ENCODE results near the gene ZNF516.

The ZNF516 gene

DNA sequence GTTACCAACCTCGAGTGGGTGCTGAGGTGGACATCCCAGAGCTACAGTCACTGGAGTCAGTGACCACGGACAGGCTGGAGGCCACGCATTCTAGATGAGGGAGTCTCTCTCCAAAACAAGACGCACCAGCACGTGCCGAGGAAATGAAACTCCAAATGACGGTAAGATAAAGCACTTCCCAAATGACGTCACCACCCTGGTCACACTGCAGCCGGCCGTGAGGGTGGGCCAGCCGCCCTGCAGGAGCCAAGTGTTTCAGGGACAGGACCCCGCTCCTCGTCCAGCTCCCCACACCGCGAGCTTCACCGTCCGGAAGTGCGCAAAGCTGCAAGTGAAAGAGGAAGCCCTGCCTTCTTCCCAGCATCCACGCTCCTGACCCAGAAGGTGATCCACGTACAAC lies 99.4 kb downstream of the ZNF516 start:
- Histone ChIP-seq H3K27ac (ENCODE audit: low read depth, low read length) (no peak overlapping the region), H3K4me3 (ENCODE audit: low read depth in 1 of 2, low read length in 2 of 2) (no peak overlapping the region), H3K9ac (ENCODE audit: low read length) (no peak overlapping the region), H3K4me1 (ENCODE audit: insufficient read depth, low read length) (peaks cover 7% of the 10 kb centered on the region), H3K36me3 (ENCODE audit: insufficient read depth, low read length) (no peaks in the 10 kb centered on the region), H3K9me3 (ENCODE audit: low read length) (no peaks in the 10 kb centered on the region), H3K27me3 (ENCODE audit: control insufficient read depth in 1 of 2, insufficient read depth in 2 of 2, low read length in 2 of 2) (no peaks in the 10 kb centered on the region)

DNA sequence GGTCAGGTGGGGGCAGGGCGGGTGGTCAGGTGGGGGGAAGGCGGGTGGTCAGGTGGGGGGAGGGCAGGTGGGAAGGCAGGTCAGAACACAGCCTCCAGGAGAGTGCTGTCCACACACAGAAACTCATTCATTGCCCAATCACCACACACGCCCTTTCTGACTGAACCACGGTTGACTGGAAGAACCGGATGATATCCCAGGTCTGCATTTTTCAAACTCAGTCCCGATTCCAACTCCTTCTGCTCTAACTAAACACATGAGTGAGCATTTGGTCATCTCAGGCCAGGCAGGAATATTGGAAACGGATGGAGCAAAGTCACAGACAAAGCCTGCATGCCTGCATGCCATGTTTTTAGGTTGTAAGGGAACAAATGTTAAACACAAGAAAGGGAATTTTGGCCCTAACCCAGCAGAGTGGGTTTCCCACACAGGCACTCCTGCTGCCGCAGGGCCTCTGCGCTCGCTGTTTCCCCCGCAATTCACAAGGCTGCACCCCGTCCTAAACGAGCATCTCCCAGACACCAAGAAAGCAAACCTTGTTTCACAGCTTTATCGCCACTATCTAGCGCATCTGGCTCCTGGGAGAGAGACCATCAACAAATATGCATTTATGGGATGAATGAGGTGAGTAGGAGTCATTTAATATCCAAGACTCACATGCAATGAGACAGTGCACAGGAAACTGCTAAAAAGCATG lies 100.1 kb downstream of the ZNF516 start:
- no peaks in the 10 kb centered on the region for H3K36me3 ChIP-seq (ENCODE audit: insufficient read depth, low read length)

DNA sequence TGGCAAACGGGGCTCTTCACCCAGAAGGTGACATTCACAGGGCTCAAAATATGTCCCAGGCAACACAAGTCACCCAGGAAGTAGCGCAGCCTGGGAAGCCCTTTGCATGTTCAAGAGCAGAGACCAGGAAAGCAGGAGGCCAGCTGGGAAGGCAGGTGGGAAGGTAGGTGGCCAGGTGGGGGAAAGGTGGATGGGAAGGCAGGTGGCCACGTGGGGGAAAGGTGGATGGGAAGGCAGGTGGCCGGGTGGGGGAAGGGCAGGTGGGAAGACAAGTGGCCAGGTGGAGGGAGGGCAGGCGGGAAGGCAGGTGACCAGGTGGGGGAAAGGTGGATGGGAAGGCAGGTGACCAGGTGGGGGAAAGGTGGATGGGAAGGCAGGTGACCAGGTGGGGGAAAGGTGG lies 102.7 kb downstream of the ZNF516 start:
- Histone ChIP-seq H3K27ac (ENCODE audit: low read depth, low read length) (no peak overlapping the region), H3K36me3 (ENCODE audit: insufficient read depth, low read length) (no peaks in the 10 kb centered on the region), H3K9ac (ENCODE audit: low read length) (no peak overlapping the region), H3K4me3 (ENCODE audit: low read depth in 1 of 2, low read length in 2 of 2) (no peak overlapping the region), H3K9me3 (ENCODE audit: low read length) (no peaks in the 10 kb centered on the region), H3K4me1 (ENCODE audit: insufficient read depth, low read length) (peaks cover 21% of the 10 kb centered on the region), H3K27me3 (ENCODE audit: control insufficient read depth in 1 of 2, insufficient read depth in 2 of 2, low read length in 2 of 2) (no peaks in the 10 kb centered on the region)

More for the DNA sequence above, 100.1 kb downstream of the ZNF516 start:
- Histone ChIP-seq H3K27ac (ENCODE audit: low read depth, low read length) (no peak overlapping the region), H3K9ac (ENCODE audit: low read length) (no peak overlapping the region), H3K4me3 (ENCODE audit: low read depth in 1 of 2, low read length in 2 of 2) (no peak overlapping the region), H3K9me3 (ENCODE audit: low read length) (no peaks in the 10 kb centered on the region), H3K27me3 (ENCODE audit: control insufficient read depth in 1 of 2, insufficient read depth in 2 of 2, low read length in 2 of 2) (no peaks in the 10 kb centered on the region), H3K4me1 (ENCODE audit: insufficient read depth, low read length) (peaks cover 12% of the 10 kb centered on the region)

DNA sequence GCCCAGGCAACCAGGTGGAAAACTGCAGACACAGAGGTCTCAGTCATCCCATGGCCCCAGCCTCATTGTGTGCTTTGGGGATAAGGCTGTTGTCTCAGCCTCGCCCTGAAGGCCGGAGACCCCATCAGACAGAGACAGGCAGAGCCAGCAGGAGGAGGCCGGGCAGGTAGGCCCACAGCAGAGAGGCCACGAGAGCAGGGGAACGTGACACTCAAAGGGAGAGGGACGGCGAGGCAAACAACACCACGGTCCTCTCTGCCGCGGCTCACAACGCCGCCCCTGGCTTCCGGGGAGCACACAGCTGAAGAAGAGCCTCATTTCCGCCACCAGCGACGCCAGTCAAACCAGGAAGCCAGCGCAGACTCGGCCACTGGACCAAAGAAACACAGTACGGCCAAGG lies 103.3 kb downstream of the ZNF516 start:
- Histone ChIP-seq H3K27me3 (ENCODE audit: control insufficient read depth in 1 of 2, insufficient read depth in 2 of 2, low read length in 2 of 2) (no peaks in the 10 kb centered on the region), H3K4me3 (ENCODE audit: low read depth in 1 of 2, low read length in 2 of 2) (no peak overlapping the region), H3K9ac (ENCODE audit: low read length) (no peak overlapping the region), H3K9me3 (ENCODE audit: low read length) (no peaks in the 10 kb centered on the region), H3K36me3 (ENCODE audit: insufficient read depth, low read length) (no peaks in the 10 kb centered on the region), H3K4me1 (ENCODE audit: insufficient read depth, low read length) (peaks cover 21% of the 10 kb centered on the region), H3K27ac (ENCODE audit: low read depth, low read length) (no peak overlapping the region)

DNA sequence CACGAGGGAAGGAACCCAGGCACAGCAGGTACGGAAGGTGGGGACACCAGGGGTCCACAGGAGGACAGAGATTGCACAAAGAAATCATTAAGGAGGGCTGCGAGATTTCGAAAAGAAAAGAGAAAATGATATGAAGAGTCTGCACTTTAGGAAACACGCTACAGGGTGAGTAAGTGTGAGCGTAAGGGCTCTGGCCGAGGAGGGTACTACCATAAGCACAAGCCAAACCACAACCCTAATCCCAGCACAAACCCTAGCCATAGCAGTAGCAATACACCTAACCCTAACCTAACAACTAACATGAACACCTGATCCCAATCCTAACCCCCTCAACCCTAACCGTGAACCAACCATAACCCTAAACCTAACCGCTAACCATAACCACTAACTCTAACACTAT lies 104.0 kb downstream of the ZNF516 start:
- Histone ChIP-seq H3K4me3 (ENCODE audit: low read depth in 1 of 2, low read length in 2 of 2) (no peak overlapping the region), H3K9ac (ENCODE audit: low read length) (no peak overlapping the region), H3K36me3 (ENCODE audit: insufficient read depth, low read length) (no peaks in the 10 kb centered on the region), H3K9me3 (ENCODE audit: low read length) (no peaks in the 10 kb centered on the region), H3K4me1 (ENCODE audit: insufficient read depth, low read length) (peaks cover 21% of the 10 kb centered on the region), H3K27me3 (ENCODE audit: control insufficient read depth in 1 of 2, insufficient read depth in 2 of 2, low read length in 2 of 2) (no peaks in the 10 kb centered on the region), H3K27ac (ENCODE audit: low read depth, low read length) (no peak overlapping the region)

DNA sequence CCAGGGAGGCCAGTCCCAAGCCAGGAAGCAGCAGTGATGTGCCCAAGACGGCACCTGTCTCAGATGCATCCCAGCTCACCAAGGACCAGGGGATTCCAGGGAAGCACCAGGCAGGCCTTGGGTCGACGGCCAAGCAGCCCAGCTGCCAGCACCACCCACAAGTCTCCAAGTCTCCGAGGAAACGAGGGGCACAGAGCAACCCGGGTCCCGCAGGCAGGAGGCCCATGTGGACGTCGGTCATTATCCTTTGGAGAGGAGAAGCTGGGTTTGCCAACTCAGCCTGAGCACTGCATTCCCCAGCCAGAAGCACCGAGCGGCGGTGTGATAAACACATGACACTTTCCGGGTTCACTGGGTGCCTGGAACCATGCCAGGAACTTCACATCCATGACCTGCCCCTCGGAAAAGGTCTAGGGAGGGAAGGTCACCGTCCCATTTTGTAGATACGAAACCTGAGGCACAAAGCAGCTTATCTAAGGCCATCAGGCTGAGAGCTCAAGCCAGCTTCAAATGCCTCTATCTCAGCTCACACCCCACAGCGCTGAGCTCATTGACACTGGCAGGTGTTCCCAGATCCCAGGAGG lies 104.5 kb downstream of the ZNF516 start:
- H3K27ac ChIP-seq (ENCODE audit: low read depth, low read length): no peak overlapping the region
- no peaks in the 10 kb centered on the region for H3K27me3 ChIP-seq (ENCODE audit: control insufficient read depth in 1 of 2, insufficient read depth in 2 of 2, low read length in 2 of 2)
- peaks cover 21% of the 10 kb centered on the region for H3K4me1 ChIP-seq (ENCODE audit: insufficient read depth, low read length)
- no peak overlapping the region for H3K9ac ChIP-seq (ENCODE audit: low read length)
- H3K9me3 ChIP-seq (ENCODE audit: low read length): no peaks in the 10 kb centered on the region
- H3K4me3 ChIP-seq (ENCODE audit: low read depth in 1 of 2, low read length in 2 of 2): no peak overlapping the region
- no peaks in the 10 kb centered on the region for H3K36me3 ChIP-seq (ENCODE audit: insufficient read depth, low read length)

DNA sequence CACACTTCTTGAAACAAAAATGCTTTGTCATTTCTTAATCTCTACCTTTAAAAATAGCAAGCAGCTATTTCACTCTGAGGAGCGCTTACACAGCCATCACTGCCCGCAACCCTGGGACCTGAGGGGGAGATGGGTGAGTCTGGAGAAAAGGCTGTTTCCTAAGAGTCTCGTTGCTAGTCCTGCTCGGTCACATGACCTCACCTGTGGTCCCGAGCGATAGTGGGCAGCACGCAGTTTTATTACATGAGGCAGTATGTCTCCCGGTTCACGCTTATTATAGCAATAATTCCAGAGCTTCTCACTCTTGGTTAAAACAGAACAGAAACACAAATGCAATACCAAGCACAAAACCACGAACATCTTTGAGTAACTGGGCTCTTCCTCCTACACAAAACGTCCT lies 105.3 kb downstream of the ZNF516 start:
- Histone ChIP-seq H3K4me1 (ENCODE audit: insufficient read depth, low read length) (peaks cover 21% of the 10 kb centered on the region), H3K4me3 (ENCODE audit: low read depth in 1 of 2, low read length in 2 of 2) (no peak overlapping the region), H3K36me3 (ENCODE audit: insufficient read depth, low read length) (no peaks in the 10 kb centered on the region), H3K27me3 (ENCODE audit: control insufficient read depth in 1 of 2, insufficient read depth in 2 of 2, low read length in 2 of 2) (no peaks in the 10 kb centered on the region), H3K9me3 (ENCODE audit: low read length) (no peaks in the 10 kb centered on the region), H3K27ac (ENCODE audit: low read depth, low read length) (no peak overlapping the region), H3K9ac (ENCODE audit: low read length) (no peak overlapping the region)

DNA sequence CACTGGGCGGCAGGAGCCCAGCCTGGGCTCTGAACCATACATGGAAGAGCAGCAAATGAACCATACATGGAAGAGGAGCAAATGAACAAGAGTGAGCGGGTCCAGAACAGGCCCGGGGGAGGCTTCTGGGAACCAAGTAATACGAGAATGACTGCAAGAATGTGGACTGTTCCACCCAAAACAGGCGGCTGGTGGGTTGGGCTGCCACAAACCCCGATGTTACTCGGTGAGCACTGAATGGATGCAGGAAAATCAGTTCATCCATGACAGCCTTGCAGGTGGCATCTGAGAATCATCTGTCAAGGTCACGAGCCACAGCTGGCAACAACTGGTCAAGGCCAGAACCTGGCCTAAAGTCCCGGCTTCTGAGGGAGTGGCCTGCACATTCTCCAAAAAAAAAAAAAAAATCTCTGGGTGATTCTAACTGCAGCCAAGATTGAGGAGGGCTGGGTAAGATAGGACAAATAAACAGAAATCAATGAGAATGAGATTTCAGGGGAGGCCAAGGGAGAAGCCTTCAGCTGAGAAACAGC lies 106.1 kb downstream of the ZNF516 start:
- H3K27me3 ChIP-seq (ENCODE audit: control insufficient read depth in 1 of 2, insufficient read depth in 2 of 2, low read length in 2 of 2): no peaks in the 10 kb centered on the region
- no peak overlapping the region for H3K4me3 ChIP-seq (ENCODE audit: low read depth in 1 of 2, low read length in 2 of 2)
- H3K4me1 ChIP-seq (ENCODE audit: insufficient read depth, low read length): peaks cover 21% of the 10 kb centered on the region
- H3K9ac ChIP-seq (ENCODE audit: low read length): no peak overlapping the region
- no peaks in the 10 kb centered on the region for H3K9me3 ChIP-seq (ENCODE audit: low read length)
- H3K36me3 ChIP-seq (ENCODE audit: insufficient read depth, low read length): no peaks in the 10 kb centered on the region
- no peak overlapping the region for H3K27ac ChIP-seq (ENCODE audit: low read depth, low read length)

DNA sequence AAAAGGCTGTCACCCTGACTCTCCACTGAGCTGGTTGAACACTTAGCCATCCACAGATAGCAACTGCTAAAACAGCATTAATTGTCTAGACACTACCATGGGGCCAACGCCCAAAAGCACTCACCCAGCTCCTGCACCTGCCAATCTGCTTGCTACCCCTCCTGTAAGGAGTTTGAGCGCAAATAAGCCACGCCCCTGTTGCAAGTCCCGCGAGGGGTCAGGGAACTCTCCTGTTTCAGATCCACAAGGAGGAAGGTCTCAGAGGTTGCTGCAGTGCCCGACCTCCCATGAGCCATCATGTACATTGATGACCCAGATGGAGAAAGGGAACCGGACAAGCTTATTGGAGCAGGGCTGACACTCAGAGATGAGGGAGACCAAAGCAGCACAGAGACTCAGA lies 106.8 kb downstream of the ZNF516 start:
- Histone ChIP-seq H3K27ac (ENCODE audit: low read depth, low read length) (no peak overlapping the region), H3K9ac (ENCODE audit: low read length) (no peak overlapping the region), H3K9me3 (ENCODE audit: low read length) (no peaks in the 10 kb centered on the region), H3K4me3 (ENCODE audit: low read depth in 1 of 2, low read length in 2 of 2) (no peak overlapping the region), H3K4me1 (ENCODE audit: insufficient read depth, low read length) (peaks cover 28% of the 10 kb centered on the region), H3K27me3 (ENCODE audit: control insufficient read depth in 1 of 2, insufficient read depth in 2 of 2, low read length in 2 of 2) (no peaks in the 10 kb centered on the region), H3K36me3 (ENCODE audit: insufficient read depth, low read length) (no peaks in the 10 kb centered on the region)

DNA sequence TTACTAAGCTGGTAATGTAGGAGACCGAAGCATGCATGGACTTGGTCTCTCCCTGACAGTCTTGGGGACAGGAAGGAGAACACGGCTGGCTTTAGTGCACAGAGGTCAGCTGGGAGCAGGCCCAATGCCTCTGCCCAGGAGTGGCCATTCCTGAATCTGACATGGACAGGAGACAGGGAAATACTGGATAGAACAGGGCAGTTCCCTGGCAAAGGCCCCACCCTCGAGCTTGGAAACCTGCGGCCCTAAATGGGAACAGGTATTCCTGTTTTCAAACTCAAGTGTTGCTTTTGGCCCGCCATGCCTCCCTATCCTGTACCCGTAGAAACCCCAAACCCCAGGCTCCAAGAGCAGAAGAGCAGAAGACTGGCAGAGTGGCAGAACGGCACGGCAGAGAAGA lies 107.4 kb downstream of the ZNF516 start:
- Histone ChIP-seq H3K27me3 (ENCODE audit: control insufficient read depth in 1 of 2, insufficient read depth in 2 of 2, low read length in 2 of 2) (no peaks in the 10 kb centered on the region), H3K36me3 (ENCODE audit: insufficient read depth, low read length) (no peaks in the 10 kb centered on the region), H3K4me1 (ENCODE audit: insufficient read depth, low read length) (peaks cover 28% of the 10 kb centered on the region), H3K9ac (ENCODE audit: low read length) (no peak overlapping the region), H3K27ac (ENCODE audit: low read depth, low read length) (no peak overlapping the region), H3K4me3 (ENCODE audit: low read depth in 1 of 2, low read length in 2 of 2) (no peak overlapping the region), H3K9me3 (ENCODE audit: low read length) (no peaks in the 10 kb centered on the region)

DNA sequence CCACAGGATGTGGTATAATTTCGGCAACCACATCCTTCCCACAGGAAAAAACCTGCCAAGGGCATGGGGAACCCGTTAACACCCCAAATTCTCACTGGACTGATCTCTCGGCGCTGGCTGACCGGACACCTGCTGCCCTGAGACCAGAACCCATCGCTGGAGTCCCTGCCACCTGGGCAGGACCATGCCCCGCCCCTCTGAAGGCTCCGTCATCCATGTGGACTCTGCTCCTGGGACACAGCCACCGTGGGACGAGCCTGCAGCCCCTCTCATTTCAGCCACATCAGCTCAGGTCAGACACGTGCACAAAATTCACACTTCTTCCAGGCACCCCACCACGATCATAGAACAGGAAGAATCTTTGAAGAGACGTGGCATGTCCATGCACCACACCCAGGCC lies 108.2 kb downstream of the ZNF516 start:
- Histone ChIP-seq H3K36me3 (ENCODE audit: insufficient read depth, low read length) (no peaks in the 10 kb centered on the region), H3K27me3 (ENCODE audit: control insufficient read depth in 1 of 2, insufficient read depth in 2 of 2, low read length in 2 of 2) (no peaks in the 10 kb centered on the region), H3K9ac (ENCODE audit: low read length) (no peak overlapping the region), H3K4me1 (ENCODE audit: insufficient read depth, low read length) (peaks cover 28% of the 10 kb centered on the region), H3K27ac (ENCODE audit: low read depth, low read length) (no peak overlapping the region), H3K4me3 (ENCODE audit: low read depth in 1 of 2, low read length in 2 of 2) (no peak overlapping the region), H3K9me3 (ENCODE audit: low read length) (no peaks in the 10 kb centered on the region)

DNA sequence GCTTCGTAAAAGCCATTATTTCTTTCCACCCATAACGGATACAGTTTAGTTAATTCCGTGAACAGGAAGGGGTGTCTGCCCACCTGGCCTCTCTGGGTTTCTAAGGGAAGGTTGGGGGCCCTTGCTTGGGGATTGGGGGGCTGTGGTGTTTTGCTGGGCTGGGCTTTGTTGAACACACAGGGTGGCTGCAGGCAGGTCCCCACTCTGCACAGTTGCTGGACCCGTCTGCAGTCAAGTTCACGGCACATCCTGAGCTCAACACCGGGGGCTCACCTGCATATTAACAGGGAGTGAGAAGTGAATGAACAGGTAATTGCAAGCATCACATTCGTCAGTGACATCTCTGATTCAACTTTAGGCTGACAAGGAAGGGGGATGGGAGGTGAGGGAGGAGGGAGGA lies 109.0 kb downstream of the ZNF516 start:
- Histone ChIP-seq H3K36me3 (ENCODE audit: insufficient read depth, low read length) (no peaks in the 10 kb centered on the region), H3K9me3 (ENCODE audit: low read length) (no peaks in the 10 kb centered on the region), H3K4me1 (ENCODE audit: insufficient read depth, low read length) (peaks cover 28% of the 10 kb centered on the region), H3K4me3 (ENCODE audit: low read depth in 1 of 2, low read length in 2 of 2) (no peak overlapping the region), H3K27ac (ENCODE audit: low read depth, low read length) (no peak overlapping the region), H3K9ac (ENCODE audit: low read length) (no peak overlapping the region), H3K27me3 (ENCODE audit: control insufficient read depth in 1 of 2, insufficient read depth in 2 of 2, low read length in 2 of 2) (no peaks in the 10 kb centered on the region)
